IPS-18a (cell line): Measurements from ENCODE around the gene CTNNBIP1.

Experiments
- H3K27ac ChIP-seq: one replicate; pipeline ENCODE4 v1.5.1; 2013; ENCODE audit warnings: low read length
- H3K27me3 ChIP-seq: one replicate; pipeline ENCODE4 v1.6.1; 2013; ENCODE audit warnings: mild to moderate bottlenecking, low read length; ENCODE audit not compliant: control insufficient read depth, insufficient read depth
- H3K36me3 ChIP-seq: one replicate; pipeline ENCODE4 v1.6.1; 2013; ENCODE audit warnings: low read depth, low read length; ENCODE audit not compliant: control insufficient read depth
- H3K4me1 ChIP-seq: one replicate; pipeline ENCODE4 v1.6.1; 2013; ENCODE audit warnings: low read depth, low read length; ENCODE audit not compliant: control insufficient read depth
- H3K4me3 ChIP-seq: one replicate; pipeline ENCODE4 v1.5.1; 2013; ENCODE audit warnings: low read length
- H3K9ac ChIP-seq: one replicate; pipeline ENCODE4 v1.6.1; 2013; ENCODE audit warnings: mild to moderate bottlenecking, low read length, moderate library complexity
- H3K9me3 ChIP-seq: one replicate; pipeline ENCODE4 v1.6.1; 2013; ENCODE audit warnings: low read depth, low read length; ENCODE audit not compliant: control insufficient read depth

CTNNBIP1 gene

DNA sequence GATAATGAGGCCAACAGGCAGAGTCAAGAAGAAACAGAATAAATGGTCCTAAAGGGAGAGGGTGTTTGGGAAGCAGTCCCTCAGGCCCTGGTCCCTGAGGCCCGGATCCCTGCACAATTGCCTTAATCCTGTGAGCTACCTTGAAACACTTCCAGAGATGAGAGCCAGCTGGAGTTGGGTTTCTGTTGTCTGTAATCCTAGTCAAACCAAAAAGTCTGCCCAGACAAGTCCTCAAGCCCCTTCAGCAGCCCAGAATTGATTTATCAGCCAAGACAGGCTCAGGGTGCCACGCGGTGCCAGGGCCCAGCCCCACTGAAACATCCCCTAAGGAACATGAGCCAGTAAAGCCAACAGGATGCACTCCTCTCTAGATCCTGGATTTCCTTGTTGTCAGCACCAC lies 69.9 kb downstream of the CTNNBIP1 start:
- Histone ChIP-seq H3K4me3 (no peak overlapping the region), H3K9ac (no peak overlapping the region), H3K36me3 (no peaks in the 10 kb centered on the region), H3K4me1 (peaks cover 5% of the 10 kb centered on the region), H3K27ac (no peak overlapping the region), H3K27me3 (no peaks in the 10 kb centered on the region), H3K9me3 (no peaks in the 10 kb centered on the region)

DNA sequence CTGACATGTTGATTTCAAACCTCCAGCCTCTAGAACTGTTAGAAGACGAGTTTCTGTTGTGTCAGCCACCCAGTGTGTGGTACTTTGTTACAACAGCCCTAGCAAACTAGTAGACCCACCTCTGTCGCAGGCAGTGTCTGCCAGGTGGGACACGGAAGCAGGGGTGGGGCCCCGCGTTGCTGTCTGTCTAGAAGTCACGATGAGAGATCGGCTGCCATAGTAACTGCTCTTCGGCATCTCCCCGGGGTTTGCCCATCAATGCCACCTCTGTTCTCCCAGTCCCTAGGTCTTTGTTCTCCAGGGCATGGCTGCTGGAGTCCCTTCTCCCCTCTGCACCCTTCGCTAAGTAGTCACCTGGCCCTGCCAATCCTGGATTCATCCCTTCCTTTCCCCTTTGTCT lies 71.1 kb downstream of the CTNNBIP1 start:
- Histone ChIP-seq H3K4me1 (peaks cover 7% of the 10 kb centered on the region), H3K27me3 (no peaks in the 10 kb centered on the region), H3K27ac (no peak overlapping the region)

GRCh38 chr1:9836632-9836960 lies 73.5 kb downstream of the CTNNBIP1 start:
- H3K27ac ChIP-seq: no peak overlapping the region
- H3K27me3 ChIP-seq: no peaks in the 10 kb centered on the region

More for the DNA sequence above, 71.1 kb downstream of the CTNNBIP1 start:
- Histone ChIP-seq H3K9me3 (no peaks in the 10 kb centered on the region), H3K36me3 (no peaks in the 10 kb centered on the region), H3K9ac (no peak overlapping the region), H3K4me3 (no peak overlapping the region)

DNA sequence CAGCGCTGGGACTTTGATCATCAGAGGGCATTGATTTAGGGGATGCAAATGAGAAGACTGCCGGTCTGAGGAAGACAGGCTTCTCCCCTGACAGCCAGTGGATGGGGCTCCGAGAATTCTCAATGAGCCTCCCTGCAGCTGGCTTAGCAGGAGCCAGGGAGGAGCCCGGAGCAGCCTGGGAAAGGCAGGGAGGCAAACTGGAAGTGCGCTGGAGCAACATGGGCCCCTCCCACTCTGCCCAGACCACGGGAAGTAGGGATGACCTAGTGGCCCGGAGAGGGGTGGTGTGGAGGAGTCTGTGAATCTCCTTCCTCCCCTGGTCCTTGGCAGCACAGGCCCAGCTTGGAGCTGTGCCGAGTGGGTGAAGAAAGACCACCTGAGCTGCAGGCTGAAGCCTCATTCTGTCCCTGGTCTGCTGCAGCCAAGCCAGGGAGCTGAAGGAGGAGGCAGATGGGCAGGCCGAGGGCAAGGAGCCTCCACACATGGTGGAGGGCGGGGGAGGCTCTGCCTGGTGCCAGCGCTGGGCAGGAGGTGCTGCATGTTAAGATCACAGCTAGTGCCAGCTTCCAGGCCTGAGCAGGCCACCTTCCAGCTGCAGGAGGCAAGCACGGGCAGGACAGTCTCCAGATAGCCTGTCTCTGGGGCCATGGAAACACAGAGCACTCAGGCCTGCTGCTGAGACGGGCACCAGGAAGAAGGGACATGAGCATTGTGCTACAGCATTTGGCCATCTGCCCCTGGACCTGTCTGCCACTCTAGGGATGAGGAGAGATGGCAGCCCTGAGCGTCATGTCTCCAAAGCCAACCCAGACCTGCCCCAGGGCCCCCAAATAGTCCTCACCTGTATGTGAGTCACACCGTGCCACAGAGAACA lies 74.1 kb downstream of the CTNNBIP1 start:
- Histone ChIP-seq H3K9me3 (no peaks in the 10 kb centered on the region), H3K9ac (no peak overlapping the region), H3K27me3 (no peaks in the 10 kb centered on the region), H3K36me3 (no peaks in the 10 kb centered on the region), H3K27ac (no peak overlapping the region), H3K4me3 (peak overlapping the region; percentile 25), H3K4me1 (peaks cover 7% of the 10 kb centered on the region)

More at GRCh38 chr1:9836632-9836960, 73.5 kb downstream of the CTNNBIP1 start:
- H3K9ac ChIP-seq: no peak overlapping the region
- H3K4me1 ChIP-seq: peaks cover 7% of the 10 kb centered on the region
- H3K36me3 ChIP-seq: no peaks in the 10 kb centered on the region
- H3K9me3 ChIP-seq: no peaks in the 10 kb centered on the region
- no peak overlapping the region for H3K4me3 ChIP-seq

GRCh38 chr1:9835404-9835757 lies 74.7 kb downstream of the CTNNBIP1 start:
- Histone ChIP-seq H3K4me3 (peak overlapping the region; percentile 25), H3K27ac (no peak overlapping the region), H3K9me3 (no peaks in the 10 kb centered on the region)

GRCh38 chr1:9833632-9834031 lies 76.4 kb downstream of the CTNNBIP1 start:
- no peak overlapping the region for H3K4me3 ChIP-seq
- H3K27ac ChIP-seq: no peak overlapping the region
- H3K9me3 ChIP-seq: no peaks in the 10 kb centered on the region
- peaks cover 7% of the 10 kb centered on the region for H3K4me1 ChIP-seq
- no peaks in the 10 kb centered on the region for H3K36me3 ChIP-seq
- no peaks in the 10 kb centered on the region for H3K27me3 ChIP-seq
- H3K9ac ChIP-seq: no peak overlapping the region

More at GRCh38 chr1:9835404-9835757, 74.7 kb downstream of the CTNNBIP1 start:
- Histone ChIP-seq H3K9ac (no peak overlapping the region), H3K36me3 (no peaks in the 10 kb centered on the region), H3K27me3 (no peaks in the 10 kb centered on the region), H3K4me1 (peaks cover 7% of the 10 kb centered on the region)

GRCh38 chr1:9827558-9828185 lies 82.4 kb downstream of the CTNNBIP1 start:
- no peaks in the 10 kb centered on the region for H3K9me3 ChIP-seq
- H3K4me3 ChIP-seq: no peak overlapping the region
- peaks cover 12% of the 10 kb centered on the region for H3K4me1 ChIP-seq
- no peak overlapping the region for H3K27ac ChIP-seq
- peaks cover 30% of the 10 kb centered on the region for H3K27me3 ChIP-seq
- no peaks in the 10 kb centered on the region for H3K36me3 ChIP-seq
- H3K9ac ChIP-seq: no peak overlapping the region

GRCh38 chr1:9826616-9827015 lies 83.5 kb downstream of the CTNNBIP1 start:
- no peaks in the 10 kb centered on the region for H3K9me3 ChIP-seq
- no peak overlapping the region for H3K27ac ChIP-seq
- no peak overlapping the region for H3K4me3 ChIP-seq

GRCh38 chr1:9826087-9826486 lies 84.0 kb downstream of the CTNNBIP1 start:
- Histone ChIP-seq H3K27me3 (peaks cover 41% of the 10 kb centered on the region), H3K27ac (no peak overlapping the region), H3K9ac (no peak overlapping the region), H3K9me3 (no peaks in the 10 kb centered on the region), H3K4me3 (no peak overlapping the region), H3K4me1 (peaks cover 20% of the 10 kb centered on the region), H3K36me3 (no peaks in the 10 kb centered on the region)

More at GRCh38 chr1:9826616-9827015, 83.5 kb downstream of the CTNNBIP1 start:
- H3K9ac ChIP-seq: no peak overlapping the region
- peaks cover 40% of the 10 kb centered on the region for H3K27me3 ChIP-seq
- H3K36me3 ChIP-seq: no peaks in the 10 kb centered on the region
- peaks cover 20% of the 10 kb centered on the region for H3K4me1 ChIP-seq

GRCh38 chr1:9825093-9826074 lies 84.7 kb downstream of the CTNNBIP1 start:
- Histone ChIP-seq H3K4me1 (peaks cover 20% of the 10 kb centered on the region), H3K4me3 (peak overlapping the region; percentile 69), H3K9me3 (no peaks in the 10 kb centered on the region), H3K27ac (no peak overlapping the region), H3K9ac (no peak overlapping the region), H3K36me3 (no peaks in the 10 kb centered on the region), H3K27me3 (peaks cover 41% of the 10 kb centered on the region)

DNA sequence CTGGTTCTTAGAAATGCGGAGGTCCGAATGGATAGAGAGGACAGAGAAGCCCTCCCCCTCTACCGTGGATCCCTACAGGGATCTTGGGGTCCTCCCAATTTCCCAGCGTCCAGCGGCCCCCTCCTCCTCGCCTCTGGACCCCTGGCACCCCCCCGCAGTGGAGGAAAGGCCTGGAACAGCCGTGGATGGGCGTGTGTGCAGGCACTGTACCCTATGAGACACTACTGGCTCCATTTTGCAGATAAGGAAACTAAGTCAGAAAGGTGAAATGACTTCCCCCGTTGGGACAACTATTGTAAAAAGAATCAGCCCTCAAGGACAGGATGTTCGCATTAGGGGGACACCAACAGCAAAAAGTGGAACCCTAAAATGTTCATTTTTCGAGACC lies 85.4 kb downstream of the CTNNBIP1 start:
- Histone ChIP-seq H3K9me3 (no peaks in the 10 kb centered on the region), H3K27ac (no peak overlapping the region), H3K4me1 (peaks cover 20% of the 10 kb centered on the region), H3K36me3 (no peaks in the 10 kb centered on the region), H3K9ac (no peak overlapping the region), H3K4me3 (peak overlapping the region; percentile 69), H3K27me3 (peaks cover 41% of the 10 kb centered on the region)
